A204.1 (cell line): Measurements from ENCODE around the gene PCSK2.

ENCODE experiments used
- FAIRE-seq: peaks from 2 replicates; lab custom pipeline; 2012; peaks lifted over from hg19 to GRCh38; lab: Jason Lieb, UNC

PCSK2 gene

DNA sequence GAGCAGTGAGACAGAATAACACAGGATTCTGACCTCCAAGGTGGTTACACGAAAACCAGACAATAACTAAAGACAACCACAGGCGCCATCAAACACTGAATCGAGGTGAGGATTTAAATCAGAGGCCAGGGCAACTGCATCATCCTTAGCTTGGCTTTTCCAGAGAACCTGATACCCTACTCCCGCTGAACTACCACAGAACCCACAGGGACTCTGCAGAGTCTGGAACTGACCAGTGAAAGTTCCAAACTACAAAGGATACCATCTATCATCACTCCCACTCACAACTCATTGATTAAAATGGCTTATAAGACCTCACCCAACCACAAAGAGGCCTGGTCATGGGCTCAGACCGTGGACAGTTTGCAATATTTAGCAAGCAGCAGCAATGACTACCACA is 219.3 kb downstream of the PCSK2 start:
- no peak for FAIRE-seq

DNA sequence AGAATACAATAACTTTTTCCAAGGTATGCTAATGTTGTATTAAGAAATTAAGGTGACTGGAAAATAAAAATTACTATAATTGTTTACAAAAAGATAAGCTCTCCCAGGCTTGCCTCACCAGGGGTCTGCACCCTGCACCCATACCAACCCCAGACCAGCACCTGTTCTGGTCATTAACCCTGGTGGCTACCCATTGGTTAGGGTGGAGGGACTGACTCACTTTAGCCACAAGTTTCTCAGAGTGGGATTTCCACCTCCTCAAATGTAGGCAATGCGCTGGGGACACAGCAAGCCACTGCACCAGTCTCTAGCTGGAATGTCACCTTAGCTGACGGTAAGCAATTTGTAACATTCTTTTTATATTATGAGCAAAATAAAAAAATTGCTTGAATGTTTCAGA is 221.2 kb downstream of the PCSK2 start:
- FAIRE-seq: no peak

DNA sequence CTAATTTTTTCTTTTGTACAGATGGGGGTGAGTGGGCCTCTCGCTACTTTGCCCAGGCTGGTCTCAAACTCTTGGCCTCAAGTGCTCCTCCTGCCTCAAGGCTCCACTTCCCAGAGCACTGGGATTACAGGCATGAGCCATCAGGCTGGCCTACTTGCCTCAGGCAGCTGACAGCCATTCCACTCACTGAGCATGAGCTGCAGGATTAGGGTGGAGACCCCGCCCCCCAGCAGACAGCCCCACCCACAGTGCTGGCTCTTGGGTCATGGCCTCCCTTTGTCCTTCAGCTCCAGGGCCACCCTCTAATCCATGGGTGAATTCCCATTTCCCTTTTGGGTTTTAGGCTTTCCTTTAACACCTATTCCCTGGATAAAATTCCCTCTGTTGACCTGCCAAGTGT is 222.2 kb downstream of the PCSK2 start:
- FAIRE-seq: no peak

DNA sequence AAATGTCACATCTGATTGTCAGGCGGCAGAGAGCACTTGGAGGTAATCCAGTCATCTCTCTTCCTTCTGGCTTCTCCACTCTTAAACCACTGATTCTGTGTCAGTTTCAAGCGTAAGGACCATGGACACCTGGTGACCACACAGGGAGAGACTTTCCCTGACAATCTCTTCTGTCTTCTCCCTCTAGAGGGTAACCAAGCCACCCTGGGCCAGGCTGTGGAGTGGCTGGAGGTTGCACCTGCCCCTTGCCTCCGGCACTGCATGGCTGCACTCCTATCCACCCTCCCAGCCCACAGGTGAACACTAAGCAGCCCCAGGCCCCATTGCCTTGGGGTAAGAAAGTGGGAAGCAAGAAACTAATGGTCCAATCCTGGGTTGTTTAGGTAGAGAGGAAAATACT is 225.6 kb downstream of the PCSK2 start:
- FAIRE-seq: no peak

DNA sequence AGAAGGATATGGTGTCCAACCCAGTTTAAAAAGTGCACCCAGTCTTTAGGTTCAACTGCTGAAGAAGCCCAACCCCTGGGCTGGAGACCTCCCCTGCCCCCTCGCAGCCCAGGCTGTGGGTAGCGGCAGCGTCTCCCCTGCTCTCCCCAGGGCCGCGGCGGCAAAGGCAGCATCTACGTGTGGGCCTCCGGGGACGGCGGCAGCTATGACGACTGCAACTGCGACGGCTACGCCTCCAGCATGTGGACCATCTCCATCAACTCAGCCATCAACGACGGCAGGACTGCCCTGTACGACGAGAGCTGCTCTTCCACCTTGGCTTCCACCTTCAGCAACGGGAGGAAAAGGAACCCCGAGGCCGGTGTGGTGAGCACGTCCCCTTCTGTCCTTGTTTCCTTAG is 226.8 kb downstream of the PCSK2 start:
- FAIRE-seq: no peak

DNA sequence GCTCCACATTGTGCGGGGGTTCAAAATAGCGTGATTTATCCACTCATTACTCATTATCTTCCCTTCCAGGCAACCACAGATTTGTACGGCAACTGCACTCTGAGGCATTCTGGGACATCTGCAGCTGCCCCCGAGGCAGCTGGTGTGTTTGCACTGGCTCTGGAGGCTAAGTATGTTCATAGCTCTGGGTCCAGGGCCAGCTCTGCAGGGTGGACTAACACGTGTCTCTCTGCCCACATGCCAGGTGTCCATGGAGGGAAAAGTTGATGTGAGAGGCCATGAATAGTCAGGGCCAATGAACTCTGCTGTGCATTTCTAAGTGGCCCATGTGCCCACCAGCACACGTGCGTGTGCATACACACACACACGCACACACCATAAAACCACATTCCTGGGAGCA is 229.4 kb downstream of the PCSK2 start:
- no peak for FAIRE-seq

DNA sequence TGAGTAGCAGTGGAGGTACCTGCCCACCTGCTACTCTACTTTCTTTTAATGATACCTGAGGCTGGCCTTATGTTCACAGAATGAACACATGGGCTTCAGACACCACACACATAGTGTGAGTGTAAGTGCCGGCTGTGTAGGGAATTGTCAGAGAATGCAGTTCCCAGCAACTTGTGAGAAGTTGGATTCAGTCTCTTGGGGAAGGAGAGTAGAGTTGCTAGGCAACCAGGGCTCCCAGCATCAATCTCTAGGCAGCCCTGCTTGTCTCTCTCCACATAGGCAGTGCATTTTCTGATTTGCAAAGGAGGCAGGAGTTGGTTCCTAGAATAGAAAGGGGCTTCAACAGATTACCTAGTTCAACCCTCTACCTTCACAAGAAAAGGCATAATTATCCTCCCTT is 230.2 kb downstream of the PCSK2 start:
- no peak for FAIRE-seq

DNA sequence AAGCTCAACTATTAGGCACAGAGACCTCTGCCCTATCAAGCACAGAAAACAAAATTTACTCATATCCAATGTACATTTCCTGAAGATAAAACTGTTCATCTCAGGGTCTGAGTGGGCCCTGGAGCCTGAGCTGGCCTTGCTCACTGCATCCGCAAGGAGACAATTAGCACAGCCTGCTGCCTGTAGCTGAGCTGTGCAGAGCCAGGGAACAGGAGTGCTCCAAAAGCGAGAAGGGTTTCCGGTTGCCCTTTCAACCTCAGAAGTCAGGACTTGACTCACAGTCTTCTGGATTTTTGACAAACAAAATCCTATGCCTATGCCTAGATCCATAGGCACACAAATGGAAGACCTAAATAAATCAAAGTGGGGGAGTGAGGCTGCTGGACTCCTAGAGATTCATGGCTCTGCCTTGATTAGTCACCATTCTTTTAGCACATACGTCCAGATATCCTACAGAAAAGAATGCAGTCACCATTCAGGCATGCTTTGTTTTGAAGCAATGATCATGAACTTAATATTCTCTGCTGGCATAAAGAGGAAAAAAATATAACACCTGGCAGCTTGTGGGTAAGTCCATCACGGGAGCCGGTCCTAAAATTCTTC is 230.8 kb downstream of the PCSK2 start:
- FAIRE-seq: no peak

DNA sequence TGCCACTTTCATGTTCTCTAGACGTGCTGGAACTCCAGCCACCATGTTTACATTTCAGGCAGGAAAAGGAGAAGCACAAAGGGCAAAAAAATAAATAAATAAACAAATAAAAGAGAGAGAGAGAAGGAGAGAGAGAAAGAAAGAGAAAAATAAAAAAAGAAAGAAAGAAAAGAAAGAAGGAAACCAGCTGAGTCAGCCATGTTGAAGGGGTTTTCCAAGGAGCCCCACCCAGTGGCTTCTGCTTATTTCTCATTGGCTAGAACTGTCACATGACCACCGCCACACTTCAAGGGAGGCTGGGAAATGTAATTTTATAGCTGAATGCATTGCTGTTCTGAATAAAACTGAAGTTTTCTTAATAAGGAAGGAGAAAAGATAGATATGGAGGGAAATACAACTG is 233.3 kb downstream of the PCSK2 start:
- FAIRE-seq: no peak

DNA sequence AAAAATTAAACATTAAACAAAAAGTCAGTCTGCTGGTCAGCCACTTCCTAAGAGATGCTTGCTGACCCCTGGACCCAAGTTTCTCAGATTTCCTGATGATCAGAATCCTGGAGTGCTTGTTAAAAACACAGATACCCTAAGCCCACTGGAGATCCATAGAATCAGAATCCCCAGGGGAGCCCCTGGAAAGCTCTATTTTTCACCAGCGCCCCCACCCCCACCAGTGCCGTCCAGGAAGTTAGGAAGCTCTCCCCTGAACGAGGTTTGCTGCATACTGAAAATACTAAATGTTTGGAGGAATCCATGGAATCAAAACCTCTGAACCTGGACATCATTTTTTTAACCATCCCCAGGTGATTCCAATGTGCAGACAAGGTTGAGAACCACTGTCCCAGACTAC is 235.1 kb downstream of the PCSK2 start:
- FAIRE-seq: no peak

DNA sequence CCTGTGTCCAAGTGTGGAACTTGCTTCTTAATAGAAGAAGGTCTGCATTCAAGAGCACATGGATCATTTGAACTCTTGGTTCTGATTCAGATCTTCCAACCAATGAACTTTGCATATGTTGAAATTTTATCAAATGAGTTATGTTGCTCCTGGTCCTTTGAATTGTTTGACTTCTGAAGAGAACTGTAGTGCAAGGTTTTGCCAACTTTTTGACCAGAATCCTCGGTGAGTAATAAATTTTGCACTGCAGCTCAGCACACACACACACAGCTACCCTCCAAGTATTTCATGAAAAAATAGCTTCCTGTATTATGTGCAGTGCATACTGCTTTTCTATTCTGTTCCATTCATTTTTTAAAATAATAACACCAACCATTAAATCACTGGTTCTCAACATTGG is 236.9 kb downstream of the PCSK2 start:
- no peak for FAIRE-seq

DNA sequence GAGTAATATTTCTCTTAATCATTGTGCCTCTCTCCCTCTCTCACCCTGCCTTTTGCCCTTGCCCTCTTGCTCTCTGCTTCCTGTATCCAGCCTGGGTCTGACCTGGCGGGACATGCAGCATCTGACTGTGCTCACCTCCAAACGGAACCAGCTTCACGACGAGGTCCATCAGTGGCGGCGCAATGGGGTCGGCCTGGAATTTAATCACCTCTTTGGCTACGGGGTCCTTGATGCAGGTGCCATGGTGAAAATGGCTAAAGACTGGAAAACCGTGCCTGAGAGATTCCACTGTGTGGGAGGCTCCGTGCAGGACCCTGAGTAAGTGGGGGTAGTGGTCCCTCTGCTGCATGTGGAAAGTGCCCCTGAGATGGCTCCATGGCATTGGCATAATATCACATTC is 238.4 kb downstream of the PCSK2 start:
- FAIRE-seq: no peak

DNA sequence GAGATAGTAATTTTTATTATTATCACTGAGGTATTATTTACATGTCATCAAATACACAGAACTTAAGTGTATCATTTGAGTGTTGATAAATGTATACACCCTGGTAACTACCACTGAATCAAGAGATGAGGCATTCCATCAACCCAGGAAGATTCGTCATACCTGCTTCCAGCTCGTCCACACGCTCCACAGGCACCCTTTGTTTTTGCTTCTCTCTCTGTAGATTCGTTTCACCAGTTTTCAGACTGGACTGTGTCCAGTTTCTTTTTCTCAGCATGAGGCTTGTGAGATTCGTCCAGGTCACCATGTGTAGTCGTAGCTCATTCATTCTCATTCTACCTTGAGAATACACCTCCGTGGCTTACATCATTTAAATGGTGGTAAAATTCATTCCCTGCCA is 239.8 kb downstream of the PCSK2 start:
- FAIRE-seq: no peak

DNA sequence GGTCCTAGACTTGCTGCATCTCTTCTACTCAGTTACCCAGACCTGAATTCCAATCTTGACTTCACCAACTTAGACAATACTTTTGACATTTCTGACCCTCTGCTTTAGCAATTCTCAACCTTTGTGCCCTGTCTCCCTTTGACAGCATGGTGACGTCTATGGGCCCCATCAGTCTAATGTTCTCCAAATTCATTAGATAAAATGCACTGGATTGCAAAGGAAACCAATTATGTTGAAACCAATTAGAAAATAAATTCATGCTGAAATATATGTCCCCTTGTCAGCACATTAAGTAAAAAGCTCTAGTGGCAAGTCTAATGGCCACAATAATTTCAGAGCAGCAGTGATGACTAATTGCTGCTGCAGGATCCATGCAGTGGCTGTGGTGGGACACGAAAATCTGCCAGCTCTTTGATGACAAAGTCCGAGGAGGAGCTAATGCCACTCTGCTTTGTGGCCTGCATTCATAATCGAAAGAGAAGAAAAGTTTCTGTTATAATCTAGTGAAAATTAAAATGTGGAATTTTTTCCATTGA is 240.3 kb downstream of the PCSK2 start:
- FAIRE-seq: no peak

DNA sequence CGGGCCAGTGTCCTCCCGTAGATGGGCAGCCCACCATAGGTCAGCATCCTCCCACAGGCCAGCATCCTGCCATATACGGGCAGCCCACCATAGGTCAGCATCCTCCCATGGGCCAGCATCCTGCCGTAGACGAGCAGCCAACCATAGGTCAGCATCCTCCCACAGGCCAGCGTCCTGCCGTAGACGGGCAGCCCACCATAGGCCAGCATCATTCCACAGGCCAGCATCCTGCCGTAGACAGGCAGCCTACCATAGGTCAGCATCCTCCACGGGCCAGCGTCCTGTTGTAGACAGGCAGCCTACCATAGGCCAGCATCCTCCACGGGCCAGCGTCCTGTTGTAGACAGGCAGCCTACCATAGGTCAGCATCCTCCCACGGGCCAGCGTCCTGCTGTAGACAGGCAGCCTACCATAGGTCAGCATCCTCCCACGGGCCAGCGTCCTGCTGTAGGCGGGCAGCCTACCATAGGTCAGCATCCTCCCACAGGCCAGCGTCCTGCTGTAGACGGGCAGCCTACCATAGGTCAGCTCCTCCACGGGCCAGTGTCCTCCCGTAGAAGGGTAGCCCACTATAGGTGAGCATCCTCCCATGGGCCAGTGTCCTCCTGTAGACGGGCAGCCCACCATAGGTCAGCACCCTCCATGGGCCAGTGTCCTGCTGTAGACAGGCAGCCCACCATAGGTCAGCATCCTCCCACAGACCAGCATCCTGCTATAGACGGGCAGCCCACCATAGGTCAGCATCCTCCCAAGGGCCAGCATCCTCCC is 241.4 kb downstream of the PCSK2 start:
- FAIRE-seq: no peak

DNA sequence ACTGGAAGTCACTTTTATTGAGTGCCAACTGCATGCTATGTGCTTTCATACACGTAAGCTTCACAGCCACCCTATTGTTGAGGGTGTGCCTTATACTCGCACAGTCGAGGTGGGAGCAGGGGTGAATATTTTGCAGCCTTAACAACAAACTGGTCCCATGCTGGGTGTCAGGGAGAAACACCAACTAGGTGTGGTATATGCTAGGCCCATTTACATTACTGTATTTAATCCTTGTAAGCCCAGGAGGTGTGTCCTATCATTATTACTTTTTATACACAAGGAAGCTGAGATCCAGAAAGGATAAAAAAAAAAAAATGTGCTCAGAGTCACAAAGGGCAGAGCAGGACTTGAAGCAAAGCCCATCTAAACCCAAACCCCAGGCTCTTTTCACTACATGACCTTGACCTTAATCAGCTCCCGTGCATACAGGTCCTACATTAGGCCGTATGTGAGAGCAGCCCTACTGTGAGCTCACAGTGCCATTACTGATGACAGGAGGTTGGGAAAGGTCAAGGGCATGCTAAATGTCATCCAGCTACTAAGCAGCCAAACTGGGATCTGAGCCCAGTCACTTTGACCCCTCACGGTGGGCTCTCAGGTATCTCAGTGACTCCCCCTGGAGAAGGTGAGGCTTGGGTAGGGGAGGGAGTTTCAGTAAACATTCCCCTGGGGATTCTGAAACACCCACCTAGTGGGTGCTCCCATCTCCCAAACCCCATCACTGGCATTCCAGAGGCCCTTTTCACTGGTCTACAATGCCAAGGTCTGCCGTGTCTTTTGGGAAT is 242.6 kb downstream of the PCSK2 start:
- FAIRE-seq: no peak

DNA sequence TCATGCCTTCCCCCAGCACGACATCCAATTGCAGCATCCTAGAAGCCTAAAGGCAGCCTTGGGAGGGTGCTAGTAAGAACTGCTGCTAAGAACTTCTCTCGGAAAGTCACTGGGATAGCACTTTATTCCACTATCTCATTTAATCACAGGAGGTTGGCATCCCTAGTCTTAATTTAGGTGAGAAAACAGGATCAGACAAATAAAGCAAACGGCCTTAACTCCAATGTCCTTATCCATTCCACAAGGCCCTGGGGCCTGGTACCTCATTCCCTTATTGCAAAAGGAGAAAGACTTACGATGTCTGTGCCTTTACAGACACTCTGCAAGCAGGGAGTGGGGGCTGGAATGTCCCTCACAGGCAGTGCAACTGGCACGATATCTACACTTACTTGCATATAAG is 243.7 kb downstream of the PCSK2 start:
- no peak for FAIRE-seq

DNA sequence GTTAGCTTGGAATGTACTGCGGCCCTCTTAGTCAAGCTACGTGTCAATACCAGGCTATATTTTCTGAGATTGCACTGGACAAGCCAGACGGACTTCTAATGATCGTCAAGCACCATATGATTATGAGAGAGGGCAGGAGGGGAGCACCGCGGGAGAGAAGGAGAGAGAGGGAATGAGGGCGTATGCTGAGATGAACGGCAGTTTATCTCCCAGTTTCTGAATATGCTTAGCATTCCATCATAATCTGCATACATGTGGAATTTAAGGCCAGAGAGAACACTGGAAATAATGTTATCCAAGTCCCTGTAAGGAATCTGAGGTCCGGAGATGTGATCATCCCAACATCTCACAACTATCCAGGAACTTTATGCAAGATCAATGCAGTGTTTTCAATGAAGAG is 244.1 kb downstream of the PCSK2 start:
- FAIRE-seq: no peak

DNA sequence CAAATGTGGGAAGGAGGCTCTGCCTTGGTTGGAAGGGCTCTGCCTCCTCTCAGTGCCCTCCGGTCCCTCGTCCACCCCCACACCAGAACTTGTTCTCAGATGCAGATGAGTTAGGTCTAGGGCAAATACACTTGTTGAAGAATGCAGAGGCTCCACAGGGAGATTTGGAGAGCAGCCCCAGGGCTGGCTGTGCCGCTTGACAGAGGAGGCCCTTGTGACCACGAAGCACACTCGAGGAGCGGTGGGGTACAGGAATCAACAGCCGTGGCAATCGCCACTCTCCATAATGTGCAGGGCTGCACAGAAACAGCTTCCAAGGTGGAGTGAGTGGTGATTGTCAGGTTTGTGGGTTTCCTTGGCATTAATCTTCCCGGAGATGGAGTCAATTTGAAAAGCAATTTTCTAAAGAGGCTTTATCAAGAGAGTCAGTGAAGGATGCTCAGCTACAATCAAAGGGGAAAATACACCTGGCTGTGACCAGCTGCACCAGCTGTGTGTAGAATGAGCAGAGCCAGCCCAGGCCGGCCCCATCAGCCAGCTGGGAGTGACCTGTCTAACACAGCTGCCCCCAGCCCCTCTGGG is 244.9 kb downstream of the PCSK2 start:
- FAIRE-seq: no peak

DNA sequence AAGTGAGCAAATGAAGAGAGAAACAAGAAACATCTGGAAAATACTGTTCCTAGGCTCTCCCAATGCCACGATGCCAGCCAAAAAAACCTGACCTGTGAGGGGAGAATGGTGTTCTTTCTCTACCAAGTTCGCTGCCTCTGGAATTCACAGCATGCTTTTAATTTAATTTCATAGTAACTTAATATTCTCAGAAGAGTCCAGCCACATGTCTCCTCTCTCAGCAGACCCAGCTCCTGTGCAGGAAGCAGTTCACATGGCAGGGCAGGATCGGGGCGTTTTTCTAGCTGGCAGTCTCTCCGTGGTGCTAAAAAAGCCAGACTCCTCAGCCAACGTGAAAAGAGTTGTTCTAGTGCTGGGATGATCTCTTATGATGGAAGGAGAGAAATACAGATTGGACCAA is 246.8 kb downstream of the PCSK2 start:
- FAIRE-seq: no peak

DNA sequence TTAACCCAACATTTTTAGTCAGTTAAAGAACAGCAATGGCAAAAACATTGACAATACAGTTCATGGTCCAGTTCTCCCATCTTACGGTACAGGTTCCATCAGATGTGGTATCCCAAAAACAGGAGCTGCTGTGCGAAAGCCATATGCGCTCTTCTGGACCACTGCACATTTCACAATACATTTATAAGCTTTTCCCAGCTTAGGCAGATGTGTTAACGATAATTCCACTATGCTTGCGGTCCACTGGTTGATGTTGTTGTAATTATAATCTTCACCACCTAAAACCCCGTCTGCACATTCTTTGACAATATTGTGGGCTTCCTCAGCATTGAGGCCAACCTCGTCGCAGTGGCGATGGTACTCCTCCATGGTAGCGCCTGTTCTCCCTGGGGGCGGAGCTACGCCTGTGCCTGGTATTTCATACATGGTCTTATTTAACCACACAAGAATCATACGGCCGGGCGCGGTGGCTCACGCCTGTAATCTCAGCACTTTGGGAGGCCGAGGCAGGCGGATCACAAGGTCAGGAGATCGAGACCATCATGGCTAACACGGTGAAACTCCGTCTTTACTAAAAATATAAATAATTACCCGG is 252.3 kb downstream of the PCSK2 start:
- FAIRE-seq: no peak

DNA sequence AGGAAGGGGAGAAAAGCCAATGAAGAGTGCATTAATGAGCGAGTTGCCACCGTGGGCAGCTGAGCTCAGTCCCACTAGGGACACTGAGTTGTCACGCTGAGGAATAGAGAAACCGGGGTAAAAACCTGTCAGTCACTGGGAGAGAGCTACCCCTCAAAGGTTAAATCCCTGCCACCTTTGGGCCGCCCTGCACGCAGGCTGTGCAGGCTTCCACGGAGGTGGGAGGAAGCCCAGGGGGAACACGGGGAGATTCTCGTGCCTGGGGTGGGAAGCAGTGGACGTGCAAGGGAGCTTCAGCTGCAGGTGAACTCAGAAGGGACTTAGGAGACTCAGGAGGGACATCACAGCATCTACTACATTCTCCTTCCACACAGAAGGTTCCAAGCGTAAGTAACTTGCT is 253.9 kb downstream of the PCSK2 start:
- FAIRE-seq: no peak

DNA sequence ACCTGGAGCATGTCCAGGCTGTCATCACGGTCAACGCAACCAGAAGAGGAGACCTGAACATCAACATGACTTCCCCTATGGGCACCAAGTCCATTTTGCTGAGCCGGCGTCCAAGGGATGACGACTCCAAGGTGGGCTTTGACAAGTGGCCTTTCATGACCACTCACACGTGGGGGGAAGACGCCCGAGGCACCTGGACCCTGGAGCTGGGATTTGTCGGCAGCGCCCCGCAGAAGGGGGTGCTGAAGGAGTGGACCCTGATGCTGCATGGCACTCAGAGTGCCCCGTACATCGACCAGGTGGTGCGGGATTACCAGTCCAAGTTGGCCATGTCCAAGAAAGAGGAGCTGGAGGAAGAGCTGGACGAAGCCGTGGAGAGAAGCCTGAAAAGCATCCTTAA is 254.8 kb downstream of the PCSK2 start:
- no peak for FAIRE-seq
